HEK293 (cell line): ENCODE measurements around the gene ACAP2.

Source experiments
- CTCF ChIP-seq: fragments of 450-650 bp; formaldehyde crosslinking; IDR thresholded peaks from 2 replicates; pipeline ENCODE4 v1.5.1; 2016; ENCODE audit warnings: missing biosample characterization, missing genetic modification characterization
- PATZ1 ChIP-seq: fragments of 450-650 bp; formaldehyde crosslinking; IDR thresholded peaks from 2 replicates; pipeline ENCODE4 v1.5.1; 2016; ENCODE audit warnings: missing biosample characterization, missing genetic modification characterization
- PBX3 ChIP-seq: sonication (generic); formaldehyde crosslinking; IDR thresholded peaks from 2 replicates; pipeline ENCODE4 v1.8.1; 2022; ENCODE audit warnings: mild to moderate bottlenecking, moderate library complexity, missing genetic modification reagents
- YY1 ChIP-seq: fragments of 450-650 bp; formaldehyde crosslinking; IDR thresholded peaks from 2 replicates; pipeline ENCODE4 v1.5.1; 2018; ENCODE audit warnings: missing biosample characterization, missing genetic modification characterization
- ZBTB20 ChIP-seq: fragments of 450-650 bp; formaldehyde crosslinking; IDR thresholded peaks from 2 replicates; pipeline ENCODE4 v1.5.1; 2016; ENCODE audit warnings: missing biosample characterization, missing genetic modification characterization
- ZNF266 ChIP-seq: fragments of 450-650 bp; formaldehyde crosslinking; IDR thresholded peaks from 2 replicates; pipeline ENCODE4 v1.5.1; 2016; ENCODE audit warnings: missing biosample characterization, missing genetic modification characterization, low read depth
- ZNF585B ChIP-seq: fragments of 450-650 bp; formaldehyde crosslinking; IDR thresholded peaks from 2 replicates; pipeline ENCODE4 v1.5.1; 2016; ENCODE audit warnings: missing biosample characterization, missing genetic modification characterization
- TF ChIP-seq, protein P1 (sequence below): fragments of 450-650 bp; formaldehyde crosslinking; IDR thresholded peaks from 2 replicates; pipeline ENCODE4 v1.5.1; 2016; ENCODE audit warnings: missing biosample characterization, missing genetic modification characterization, low read depth

- TF ChIP-seq ZNF585B (tag by site-specific recombination): no peak
- no peak for TF ChIP-seq YY1 (tag by site-specific recombination)
- TF ChIP-seq ZBTB20 (tag by site-specific recombination): no peak
- no peak for TF ChIP-seq CTCF (tag by site-specific recombination)
- TF ChIP-seq PATZ1 (tag by site-specific recombination): no peak
- TF ChIP-seq, protein P1, sequence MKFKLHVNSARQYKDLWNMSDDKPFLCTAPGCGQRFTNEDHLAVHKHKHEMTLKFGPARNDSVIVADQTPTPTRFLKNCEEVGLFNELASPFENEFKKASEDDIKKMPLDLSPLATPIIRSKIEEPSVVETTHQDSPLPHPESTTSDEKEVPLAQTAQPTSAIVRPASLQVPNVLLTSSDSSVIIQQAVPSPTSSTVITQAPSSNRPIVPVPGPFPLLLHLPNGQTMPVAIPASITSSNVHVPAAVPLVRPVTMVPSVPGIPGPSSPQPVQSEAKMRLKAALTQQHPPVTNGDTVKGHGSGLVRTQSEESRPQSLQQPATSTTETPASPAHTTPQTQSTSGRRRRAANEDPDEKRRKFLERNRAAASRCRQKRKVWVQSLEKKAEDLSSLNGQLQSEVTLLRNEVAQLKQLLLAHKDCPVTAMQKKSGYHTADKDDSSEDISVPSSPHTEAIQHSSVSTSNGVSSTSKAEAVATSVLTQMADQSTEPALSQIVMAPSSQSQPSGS (tag by site-specific recombination): no peak
- no peak for TF ChIP-seq PBX3
- TF ChIP-seq ZNF266 (tag by site-specific recombination): no peak
Observed at GRCh38 chr3:195253923-195254432, 188.8 kb downstream of the ACAP2 start.
